GM06990 (cell line): ENCODE measurements around the gene PLXNA4.

ENCODE experiments used
- DNase-seq: peaks from one replicate; pipeline ENCODE4 v3.0.0-alpha.2; 2011; ENCODE audit not compliant: insufficient read length; ENCODE audit errors: extremely low read depth
- H3K27me3 ChIP-seq: replicated peaks from 2 replicates; pipeline ENCODE4 v1.6.0; 2011; ENCODE audit warnings: low read length; ENCODE audit not compliant: control insufficient read depth, insufficient read depth
- H3K36me3 ChIP-seq: 2 replicates; pipeline ENCODE4 v1.5.1; 2011; ENCODE audit warnings: low read length; ENCODE audit not compliant: control insufficient read depth, insufficient read depth
- H3K4me3 ChIP-seq: replicated peaks from 2 replicates; pipeline ENCODE4 v1.5.1; 2011; ENCODE audit warnings: low read depth, mild to moderate bottlenecking, control low read depth, low read length
- CTCF ChIP-seq: IDR thresholded peaks from 2 replicates; pipeline ENCODE4 v1.5.1; 2011; ENCODE audit warnings: low read length, control low read depth, mild to moderate bottlenecking, inconsistent platforms; ENCODE audit not compliant: insufficient read depth, poor library complexity, severe bottlenecking

The PLXNA4 gene

GRCh38 chr7:132359743-132360142, 216.5 kb downstream of the PLXNA4 start:
- Histone ChIP-seq H3K36me3 (no peaks in the 10 kb centered on the region), H3K4me3 (no peak overlapping the region), H3K27me3 (peaks cover 5% of the 10 kb centered on the region)
- no peak for DNase-seq
- no peak for TF ChIP-seq CTCF

- H3K27me3 ChIP-seq, result peaks cover 5% of the 10 kb centered on the region
- no peak for TF ChIP-seq CTCF
- H3K36me3 ChIP-seq, result no peaks in the 10 kb centered on the region
- no peak overlapping the region for H3K4me3 ChIP-seq
- no peak for DNase-seq
Observed at GRCh38 chr7:132355048-132355447, 221.2 kb downstream of the PLXNA4 start.

- H3K36me3 ChIP-seq, result no peaks in the 10 kb centered on the region
- TF ChIP-seq CTCF, result no peak
- H3K4me3 ChIP-seq, result no peak overlapping the region
- DNase-seq, result no peak
- H3K27me3 ChIP-seq, result peaks cover 5% of the 10 kb centered on the region
Observed at GRCh38 chr7:132354527-132354926, 221.7 kb downstream of the PLXNA4 start.

GRCh38 chr7:132353936-132354335, 222.3 kb downstream of the PLXNA4 start:
- Histone ChIP-seq H3K4me3 (no peak overlapping the region), H3K27me3 (peaks cover 5% of the 10 kb centered on the region), H3K36me3 (no peaks in the 10 kb centered on the region)
- DNase-seq, result no peak
- TF ChIP-seq CTCF, result no peak

GRCh38 chr7:132352800-132353199, 223.5 kb downstream of the PLXNA4 start:
- no peak for TF ChIP-seq CTCF
- no peak for DNase-seq
- Histone ChIP-seq H3K4me3 (no peak overlapping the region), H3K36me3 (no peaks in the 10 kb centered on the region), H3K27me3 (peaks cover 4% of the 10 kb centered on the region; the same call in 1 of the 2 replicates)

- Histone ChIP-seq H3K36me3 (no peaks in the 10 kb centered on the region), H3K4me3 (no peak overlapping the region), H3K27me3 (peaks cover 1% of the 10 kb centered on the region; the same call in 1 of the 2 replicates)
- DNase-seq, result no peak
- no peak for TF ChIP-seq CTCF
Observed at GRCh38 chr7:132351954-132352499, 224.2 kb downstream of the PLXNA4 start.
